Inferior parietal cortex (tissue), 1 donor: ENCODE measurements around the gene MYO1A.

Experiments
- DNase-seq: peaks from one replicate; pipeline ENCODE4 v3.0.0-alpha.2; 2016; ENCODE audit errors: extremely low spot score

Gene MYO1A

DNA sequence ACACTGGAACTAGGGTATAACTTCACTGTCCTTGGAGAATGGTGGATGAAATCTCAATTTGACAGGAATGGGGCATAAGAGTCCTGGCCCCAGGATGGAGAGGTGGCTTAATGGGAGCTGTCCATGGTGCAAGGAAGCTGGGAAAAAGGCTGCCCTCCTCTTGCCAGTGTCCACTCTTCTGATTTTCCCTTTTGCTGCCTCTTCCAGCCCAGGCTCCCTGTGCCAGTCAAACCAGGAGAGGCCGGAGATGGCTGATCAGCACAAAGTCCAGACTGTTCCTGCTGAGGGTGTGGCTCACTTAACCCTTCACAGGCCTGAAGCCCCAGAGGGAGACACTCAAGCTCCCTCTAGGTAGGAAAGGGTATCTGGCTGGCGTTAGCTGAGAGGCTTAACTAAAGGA is at the start of gene MYO1A:
MYO1A (minus strand) TSS at position 240 of the 400 bp plus-strand sequence. CDS start 1,806 bp downstream, outside the sequence.
- no peak for DNase-seq

DNA sequence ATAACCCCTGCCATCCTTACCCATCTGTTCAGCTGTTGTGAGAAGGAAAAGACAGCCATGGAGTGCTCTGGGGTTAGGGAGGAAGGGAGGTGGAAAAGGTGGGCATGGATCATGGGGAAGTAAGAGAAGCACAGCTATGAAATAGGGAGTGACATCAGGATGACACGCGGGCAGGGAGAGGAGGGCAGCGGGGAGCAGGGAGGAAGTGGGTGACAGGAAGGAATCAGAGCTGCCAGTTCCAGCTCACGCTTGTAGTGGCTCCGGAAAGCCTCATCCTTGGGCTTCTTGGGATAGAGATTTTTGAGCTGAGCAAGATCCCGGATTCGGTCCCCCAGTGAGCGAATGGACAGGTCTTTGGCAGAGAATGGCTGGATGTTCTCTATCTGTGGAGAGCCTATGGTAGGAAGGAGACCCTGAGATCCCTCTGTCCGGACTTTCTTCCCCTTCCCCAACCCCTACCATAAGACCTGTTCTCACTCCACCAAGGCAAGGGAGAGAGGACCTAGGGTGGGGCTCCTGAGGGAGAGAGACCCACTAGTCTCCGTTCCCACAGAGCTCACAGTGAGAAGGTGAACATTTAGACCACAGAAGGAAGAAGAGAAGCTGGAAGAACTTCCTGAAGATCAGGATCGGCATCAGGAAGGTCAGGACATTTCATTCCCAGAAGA is 49.3 kb upstream of the MYO1A start:
- DNase-seq: no peak

DNA sequence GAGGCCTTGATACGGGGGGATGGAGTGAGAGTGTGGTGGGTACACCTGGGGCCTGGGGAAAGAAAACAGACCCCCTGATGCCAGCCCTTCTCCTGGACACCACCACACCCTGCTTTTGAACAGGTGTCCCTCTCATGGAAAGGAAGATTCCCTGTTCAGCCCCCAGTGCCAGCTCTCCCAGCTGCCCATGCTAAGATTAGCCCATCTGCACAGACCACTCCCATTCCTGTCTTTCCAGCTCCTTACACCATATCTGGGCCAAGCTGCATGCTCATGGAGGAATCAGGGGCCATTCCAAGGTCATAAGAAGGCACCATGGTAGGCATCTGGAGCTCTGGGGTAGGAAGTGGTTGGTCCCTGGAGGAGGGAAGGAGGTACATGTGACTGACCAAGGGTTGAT is 48.6 kb upstream of the MYO1A start:
- no peak for DNase-seq

DNA sequence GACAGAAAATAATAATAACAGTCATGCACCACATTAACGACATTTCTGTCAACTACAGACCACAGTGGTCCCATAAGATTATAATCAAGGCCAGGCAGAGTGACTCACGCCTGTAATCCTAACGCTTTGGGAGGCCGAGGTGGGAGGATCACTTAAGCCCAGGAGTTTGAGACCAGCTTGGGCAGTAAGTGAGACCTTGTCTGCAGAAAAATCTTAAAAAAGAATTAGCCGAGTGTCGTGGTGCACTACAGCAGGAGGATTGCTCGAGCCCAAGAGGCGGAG is 47.6 kb upstream of the MYO1A start:
- no peak for DNase-seq

DNA sequence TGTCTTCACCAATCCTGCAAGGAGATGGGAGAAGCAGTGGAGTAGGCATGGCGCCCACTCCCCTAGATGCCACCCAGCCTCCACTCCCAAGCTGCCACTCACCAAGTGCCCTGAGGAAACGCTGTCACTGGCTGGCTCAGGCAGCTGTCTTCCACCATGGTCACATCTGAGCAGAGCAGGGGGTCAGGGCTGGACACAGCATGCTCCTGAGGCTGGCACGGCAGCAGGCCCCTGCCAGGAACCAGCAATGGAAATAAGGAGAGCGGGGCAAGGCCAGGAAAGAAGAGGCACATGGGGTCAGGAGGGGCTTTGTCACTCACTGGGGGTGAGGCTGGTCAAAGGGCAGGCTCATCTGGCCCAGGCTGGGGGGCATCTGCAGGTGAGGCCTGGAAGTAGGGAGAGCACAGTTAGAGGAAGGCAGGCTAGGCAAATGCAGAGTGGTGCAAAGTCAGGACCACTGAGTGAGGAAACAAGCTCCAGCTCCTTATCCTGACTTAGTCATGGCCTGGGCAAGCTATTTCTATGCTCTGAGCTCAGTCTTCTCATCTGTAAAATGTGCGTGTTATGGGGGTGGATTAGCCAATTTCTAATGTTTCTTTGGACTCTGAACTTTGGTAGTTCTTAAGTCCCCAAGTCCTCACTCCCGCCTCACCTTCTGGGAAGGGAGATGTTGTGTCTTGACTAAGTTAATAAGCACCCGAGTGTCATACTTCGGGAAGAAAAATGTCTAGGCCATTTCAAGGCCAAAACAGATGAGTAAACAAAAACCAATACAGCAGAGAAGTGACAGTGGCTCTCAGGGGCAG is 47.0 kb upstream of the MYO1A start:
- DNase-seq: no peak

DNA sequence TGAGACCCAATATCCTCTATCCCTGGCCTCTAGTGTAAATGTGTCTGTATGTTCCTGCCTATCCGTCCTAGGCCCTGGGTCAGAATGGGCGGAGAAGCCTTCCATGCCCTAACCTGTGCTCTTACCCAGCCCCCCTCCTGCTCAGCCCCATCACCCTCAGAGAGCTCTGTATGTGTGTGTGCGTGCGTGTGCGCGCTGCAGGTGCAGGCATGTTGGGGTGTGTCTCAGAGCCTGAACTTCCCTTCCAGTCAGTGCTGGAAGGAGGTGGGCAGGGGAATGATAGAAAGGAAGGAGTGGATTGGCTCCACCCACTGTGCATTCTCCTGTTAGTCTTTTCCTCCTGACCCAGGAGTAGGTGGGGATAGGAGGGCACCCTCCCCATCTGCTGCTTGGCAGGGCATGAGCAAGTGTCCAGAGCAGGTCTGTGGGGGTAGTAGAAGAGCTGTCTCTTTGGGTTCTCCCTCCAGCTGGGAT is 46.2 kb upstream of the MYO1A start:
- DNase-seq: no peak

DNA sequence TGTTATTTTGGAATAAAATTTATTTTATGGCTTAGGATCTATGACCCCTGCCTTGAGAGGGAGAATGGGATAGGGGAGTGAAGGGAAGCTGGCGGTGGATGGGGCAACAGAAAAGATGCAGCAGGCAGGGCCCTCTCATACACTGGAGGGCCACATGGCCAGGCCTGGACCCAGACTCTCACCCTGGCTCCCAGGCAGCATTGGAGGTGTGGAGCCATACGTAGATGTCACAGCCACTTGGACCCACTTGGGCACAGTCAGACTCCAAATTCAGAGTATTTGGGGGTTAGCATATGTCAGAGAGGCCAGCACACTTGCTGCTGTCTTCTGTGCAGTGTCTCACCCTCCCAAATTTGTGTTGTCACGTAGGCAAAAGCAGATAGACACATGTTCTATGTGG is 45.5 kb upstream of the MYO1A start:
- DNase-seq: no peak

DNA sequence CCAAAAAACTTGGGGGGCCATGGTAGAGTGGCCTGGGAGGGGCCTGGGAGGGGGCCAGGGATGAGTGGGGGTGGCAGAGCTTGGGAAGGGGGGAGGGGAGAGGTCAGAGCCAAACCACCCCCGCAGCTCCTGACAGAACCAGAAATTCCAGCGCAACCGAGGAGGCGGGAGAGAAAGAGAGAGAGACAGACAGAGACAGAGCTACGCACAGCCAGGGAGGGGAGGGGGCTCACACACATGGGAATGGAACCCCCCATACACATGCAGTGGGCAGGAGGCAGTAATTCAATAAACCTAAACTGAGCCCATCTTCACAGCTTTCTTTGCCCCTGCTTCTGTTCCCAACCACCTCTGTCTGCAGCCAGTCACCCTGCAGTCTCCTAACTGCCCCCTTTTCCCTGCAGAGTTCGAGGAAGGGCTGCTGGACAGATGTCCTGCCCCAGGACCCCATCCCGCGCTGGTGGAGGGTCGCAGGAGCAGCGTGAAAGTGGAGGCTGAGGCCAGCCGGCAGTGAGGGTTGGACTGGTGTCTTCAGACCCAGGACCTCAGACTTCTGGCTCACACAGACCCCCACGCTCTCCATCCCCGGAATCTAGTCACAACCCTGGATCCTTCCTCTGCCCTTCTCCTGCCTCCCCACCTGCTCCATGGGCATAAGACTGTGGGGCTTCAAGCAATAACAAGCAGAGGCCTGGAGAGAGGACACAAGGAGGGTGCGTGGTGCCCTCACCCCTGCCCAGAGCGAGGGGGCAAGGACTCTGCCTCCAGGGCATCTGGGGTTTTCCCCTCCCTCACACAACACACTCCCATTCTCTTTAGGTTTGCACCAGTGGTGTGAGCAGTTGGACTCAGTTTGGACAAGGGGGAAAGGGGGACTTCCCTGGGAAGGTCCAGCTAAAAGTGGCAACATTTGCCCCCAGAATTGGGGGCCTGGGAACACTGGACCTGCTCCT is 44.6 kb upstream of the MYO1A start:
- DNase-seq: no peak

DNA sequence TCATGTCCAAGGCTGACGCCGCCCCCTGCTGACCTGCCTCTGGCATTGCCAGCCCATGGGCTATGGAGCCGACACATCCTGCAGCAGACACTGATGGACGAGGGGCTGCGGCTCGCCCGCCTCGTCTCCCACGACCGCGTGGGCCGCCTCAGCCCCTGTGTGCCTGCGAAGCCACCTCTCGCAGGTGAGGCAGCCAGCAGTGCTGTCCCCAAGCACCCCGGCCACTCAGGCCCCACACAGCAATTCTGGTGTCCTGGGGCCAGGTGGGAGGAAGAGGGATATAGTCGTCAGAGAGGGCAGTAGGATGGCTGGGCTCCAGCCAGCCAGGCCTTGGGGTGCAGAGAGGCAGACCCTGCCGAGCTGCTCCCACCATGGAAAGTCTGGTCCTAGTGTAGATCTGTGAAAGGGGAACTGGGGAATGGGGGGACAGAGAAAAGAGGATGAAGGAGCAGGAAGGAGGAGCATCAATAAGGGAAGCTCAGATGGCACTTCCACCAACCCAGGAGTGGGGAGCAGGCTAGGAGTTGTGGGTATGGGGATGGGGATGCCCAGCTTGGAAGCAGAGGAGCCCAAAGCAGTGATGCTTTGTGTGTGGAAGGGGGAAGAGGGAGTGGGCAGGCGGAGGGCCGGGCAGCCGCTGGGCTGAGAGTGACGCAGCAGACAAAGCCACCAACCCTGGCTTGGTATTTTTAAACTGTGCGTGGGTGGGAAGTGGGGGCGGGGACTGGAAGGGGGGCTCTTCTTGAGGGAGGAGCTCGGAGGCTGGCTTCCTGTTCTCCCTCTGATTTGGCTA is 43.7 kb upstream of the MYO1A start:
- no peak for DNase-seq

DNA sequence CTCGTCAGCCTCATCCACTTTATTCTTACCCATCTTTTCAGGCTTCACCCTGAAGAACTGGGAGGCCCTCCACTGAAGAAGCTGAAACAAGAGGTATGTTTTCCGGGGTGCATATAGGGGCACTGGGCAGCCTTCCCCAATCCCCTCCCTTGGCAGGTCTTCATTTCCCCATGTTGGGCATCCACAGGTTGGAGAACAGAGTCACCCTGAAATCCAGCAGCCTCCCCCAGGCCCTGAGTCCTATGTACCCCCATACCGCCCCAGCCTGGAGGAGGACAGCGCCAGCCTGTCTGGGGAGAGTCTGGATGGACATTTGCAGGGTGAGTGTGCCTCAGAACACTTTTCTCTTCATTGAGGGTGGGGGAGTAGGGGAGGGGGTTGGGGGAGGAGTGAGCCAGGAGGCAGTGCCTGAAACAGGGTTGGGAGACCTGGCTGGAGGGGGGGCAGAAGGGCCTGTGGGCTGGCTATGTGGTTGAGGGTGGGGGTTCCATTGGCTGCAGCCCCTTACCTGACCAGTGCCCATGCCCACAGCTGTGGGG is 43.0 kb upstream of the MYO1A start:
- no peak for DNase-seq

DNA sequence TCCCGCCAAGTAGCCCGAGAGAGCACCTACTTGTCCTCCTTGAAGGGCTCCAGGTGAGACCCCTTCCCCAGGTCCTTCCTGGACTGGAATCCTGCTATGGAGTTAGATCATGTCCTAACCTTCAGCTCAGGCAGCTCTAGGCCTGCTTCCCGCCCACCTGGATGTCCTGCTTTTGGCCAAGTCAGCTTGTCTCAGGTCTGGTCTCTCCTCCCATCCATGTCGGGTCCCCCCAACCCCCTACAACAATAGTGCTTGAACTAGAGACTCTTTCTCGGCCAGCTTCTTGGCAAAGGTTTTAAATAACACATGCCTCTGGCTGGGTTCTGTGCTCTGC is 42.6 kb upstream of the MYO1A start:
- no peak for DNase-seq

DNA sequence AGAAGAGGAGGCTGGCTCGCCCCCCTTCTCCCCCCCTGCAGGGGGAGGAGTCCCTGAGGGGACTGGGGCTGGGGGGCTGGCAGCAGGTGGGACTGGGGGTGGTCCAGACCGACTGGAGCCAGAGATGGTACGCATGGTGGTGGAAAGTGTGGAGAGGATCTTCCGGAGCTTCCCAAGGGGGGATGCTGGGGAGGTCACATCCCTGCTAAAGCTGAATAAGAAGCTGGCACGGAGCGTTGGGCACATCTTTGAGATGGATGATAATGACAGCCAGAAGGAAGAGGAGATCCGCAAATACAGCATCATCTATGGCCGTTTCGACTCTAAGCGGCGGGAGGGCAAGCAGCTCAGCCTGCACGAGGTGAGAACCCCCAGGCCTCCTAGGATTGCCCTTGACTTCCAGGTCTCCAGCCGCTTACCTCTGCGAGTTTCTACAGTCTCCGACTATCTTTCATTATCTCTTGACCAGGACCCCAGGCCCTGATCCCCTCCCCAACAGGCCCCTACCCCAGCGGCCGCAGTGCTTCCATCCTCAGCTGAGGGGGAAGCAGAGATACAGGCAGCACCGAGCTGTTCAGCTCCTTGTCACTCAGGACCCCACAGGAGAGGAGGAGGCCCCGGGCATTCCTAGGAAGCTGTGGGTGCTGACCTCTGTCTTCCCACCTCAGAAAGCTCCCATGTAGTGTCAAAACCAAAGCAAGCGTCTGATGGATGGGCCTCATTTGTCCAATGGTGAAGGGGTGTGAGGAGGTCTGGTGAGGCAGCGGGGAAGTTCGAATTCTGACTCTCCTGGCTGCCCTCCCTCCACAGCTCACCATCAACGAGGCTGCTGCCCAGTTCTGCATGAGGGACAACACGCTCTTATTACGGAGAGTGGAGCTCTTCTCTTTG is 42.0 kb upstream of the MYO1A start:
- DNase-seq: no peak

DNA sequence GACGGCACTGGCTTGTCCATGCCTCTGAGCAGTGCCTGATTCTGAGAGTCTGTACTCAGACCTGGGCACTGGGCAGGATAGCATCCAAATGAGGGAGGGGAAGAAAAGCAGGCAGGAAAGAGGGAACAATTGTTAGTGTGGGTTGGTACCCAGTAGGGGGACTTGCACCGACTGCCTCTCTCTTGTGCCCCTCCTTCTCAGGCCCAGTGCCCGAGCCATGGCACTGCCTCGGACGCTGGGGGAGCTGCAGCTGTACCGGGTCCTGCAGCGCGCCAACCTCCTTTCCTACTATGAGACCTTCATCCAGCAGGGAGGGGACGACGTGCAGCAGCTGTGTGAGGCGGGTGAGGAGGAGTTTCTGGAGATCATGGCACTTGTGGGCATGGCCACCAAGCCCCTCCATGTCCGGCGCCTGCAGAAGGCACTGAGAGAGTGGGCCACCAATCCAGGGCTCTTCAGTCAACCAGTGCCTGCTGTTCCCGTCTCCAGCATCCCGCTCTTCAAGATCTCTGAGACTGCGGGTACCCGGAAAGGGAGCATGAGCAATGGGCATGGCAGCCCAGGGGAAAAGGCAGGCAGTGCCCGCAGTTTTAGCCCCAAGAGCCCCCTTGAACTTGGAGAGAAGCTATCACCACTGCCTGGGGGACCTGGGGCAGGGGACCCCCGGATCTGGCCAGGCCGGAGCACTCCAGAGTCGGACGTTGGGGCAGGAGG is 41.2 kb upstream of the MYO1A start:
- peak; percentile 51 for DNase-seq

DNA sequence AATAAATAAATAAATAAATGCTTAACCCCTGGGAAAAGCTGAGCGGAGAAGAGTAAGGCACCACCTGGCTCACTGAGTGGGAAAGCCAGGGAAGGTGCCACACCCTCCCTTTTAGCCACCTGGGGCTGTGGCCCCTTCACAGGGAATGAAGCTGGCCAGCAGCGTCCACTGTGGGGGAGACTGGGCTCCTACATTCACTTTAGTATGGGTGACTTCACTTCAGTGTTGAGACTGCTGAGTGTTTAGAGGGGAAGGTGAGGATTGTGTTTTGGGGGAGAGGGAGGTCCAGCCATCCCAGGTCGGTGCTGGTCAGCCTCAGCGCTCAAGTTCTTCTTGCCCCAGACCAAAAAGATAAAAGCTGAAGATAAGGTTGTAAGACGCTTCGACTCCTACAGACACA is 40.6 kb upstream of the MYO1A start:
- no peak for DNase-seq

DNA sequence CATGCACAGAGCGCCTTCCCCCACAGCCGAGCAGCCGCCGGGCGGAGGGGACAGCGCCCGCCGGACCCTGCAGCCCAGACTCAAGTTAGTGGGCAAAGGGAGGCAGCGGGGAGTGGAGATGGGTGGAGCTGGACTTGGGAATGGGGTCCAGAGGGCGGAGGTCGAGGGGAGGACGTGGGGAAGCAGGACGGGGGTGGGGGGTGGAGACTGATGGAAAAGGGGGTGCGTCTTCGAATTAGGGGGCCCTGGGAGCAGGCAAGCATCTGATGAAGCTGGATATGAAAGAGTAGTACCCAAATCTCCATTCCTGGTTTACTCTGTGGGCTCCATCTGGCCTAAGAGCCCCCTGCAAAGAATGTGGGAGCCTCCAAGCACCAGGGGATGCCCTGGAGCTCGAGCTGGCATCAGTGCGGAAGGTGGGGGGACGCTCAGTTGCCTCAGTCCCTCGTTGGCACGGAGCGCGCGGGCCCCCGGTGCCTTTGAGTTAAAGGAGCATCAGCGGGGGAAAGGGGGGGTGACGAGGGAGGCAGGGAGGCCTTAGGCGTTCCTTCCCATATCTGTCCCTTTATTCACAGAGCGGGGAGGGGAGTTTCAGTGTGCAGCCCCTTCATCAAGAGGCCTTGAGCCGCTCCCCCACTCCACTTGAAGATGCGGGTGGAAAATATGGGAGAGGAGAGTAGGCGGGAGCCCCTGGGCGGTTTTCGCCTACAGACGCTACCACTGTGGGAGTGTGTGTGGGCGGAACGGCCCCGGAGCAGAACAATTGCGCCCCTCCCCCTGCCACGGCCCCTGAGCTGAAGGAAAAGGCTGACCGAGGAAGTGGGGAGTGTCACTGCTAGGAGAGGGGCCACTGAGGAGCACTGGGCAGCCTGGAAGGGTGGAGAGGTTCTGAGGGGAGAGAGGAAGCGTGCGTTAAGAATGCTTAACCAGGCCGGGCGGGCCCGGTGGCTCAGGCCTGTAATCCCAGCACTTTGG is 39.6 kb upstream of the MYO1A start:
- DNase-seq: peak; percentile 36

DNA sequence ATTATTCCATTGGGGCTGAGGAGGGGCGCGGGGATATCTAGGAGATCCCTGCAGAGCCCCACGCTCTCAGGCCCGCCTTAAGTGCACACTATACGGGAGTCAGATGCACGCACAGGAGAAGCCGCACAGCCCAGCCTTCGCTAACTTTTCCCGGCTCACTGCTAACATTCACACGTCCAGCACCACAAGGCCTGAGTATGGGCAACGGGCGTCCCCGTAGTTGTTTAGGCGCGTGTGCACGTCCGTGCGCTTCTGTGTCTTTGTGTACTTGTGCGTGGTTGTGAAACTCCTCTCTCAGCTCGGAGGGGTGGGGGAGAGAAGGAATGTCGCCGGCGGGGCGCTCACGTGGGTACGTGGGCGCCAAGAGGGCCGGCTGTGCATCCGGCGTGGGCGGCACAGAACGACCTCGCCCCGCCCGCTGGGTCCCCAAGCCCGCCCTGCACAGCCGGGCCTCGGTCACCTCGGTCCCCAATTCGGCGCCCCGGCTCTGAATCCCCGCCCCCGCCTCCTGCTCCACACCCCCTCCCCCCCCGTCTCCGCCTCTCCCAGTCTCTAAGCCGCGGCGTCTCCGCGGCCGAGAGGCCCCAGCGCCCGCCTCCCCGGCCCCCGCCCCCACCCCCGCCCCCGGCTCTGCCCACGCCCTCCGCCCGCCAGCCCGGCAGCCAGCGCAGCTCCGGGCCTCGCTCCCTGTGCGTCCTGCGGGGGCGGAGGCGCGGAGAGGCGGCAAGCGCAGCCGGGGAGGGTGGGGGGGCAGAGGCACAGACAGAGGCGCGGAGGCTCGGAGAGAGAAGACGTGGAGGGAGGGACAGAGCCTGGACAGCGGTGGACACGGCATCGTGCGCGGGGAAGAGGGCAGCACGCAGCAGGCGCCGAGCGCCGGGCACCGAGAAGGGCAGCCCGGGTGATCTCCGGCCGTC is 38.7 kb upstream of the MYO1A start, which contains the start of gene NAB2:
NAB2 (plus strand) TSS at position 761 of the 917 bp plus-strand sequence. CDS start 158 bp downstream, outside the sequence.
- peak; percentile 80 for DNase-seq

DNA sequence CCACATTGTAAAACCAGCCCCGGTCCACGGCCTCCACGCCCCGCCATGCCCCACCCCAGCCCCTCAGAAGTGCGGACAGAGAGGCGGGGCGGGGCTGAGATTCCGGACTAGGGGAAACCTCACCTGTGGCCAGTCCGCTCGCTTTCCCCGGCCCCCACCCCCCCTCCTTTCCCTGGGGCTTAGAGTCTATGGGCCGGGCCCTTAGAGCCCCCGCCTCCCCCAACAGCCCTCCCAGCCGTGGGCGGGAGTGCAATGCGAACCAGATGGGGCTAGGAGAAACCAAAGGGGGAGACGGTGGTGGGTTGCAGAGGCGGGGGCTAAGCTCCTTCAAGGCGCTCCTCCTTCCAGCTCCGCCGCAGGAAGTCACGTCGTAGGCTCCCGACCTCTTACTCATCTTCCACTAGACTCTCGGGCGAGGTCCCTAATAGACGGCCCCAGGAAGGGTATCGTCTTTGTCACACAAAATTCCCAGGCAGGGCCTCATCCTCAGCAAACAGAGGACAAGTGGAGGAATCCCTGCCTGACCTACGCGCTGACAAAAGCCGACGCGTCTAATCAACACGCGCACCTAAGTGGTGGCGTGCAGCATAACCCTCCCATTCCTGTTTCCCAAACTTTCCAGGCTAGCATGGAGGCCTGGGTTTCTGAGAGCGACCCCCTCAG is 37.9 kb upstream of the MYO1A start:
- no peak for DNase-seq
